GM12892 (cell line): Measurements from ENCODE around the gene RBPJL.

ENCODE experiments used
- POLR2A ChIP-seq: IDR thresholded peaks from 2 replicates; pipeline ENCODE4 v1.6.1; 2011; ENCODE audit warnings: low read depth, low read length, control low read depth
- POLR2AphosphoS5 ChIP-seq: IDR thresholded peaks from 2 replicates; pipeline ENCODE4 v1.6.1; 2011; ENCODE audit warnings: low read depth, low read length, control low read depth
- TAF1 ChIP-seq: IDR thresholded peaks from 2 replicates; pipeline ENCODE4 v1.6.1; 2011; ENCODE audit warnings: low read depth, mild to moderate bottlenecking, control low read depth, low read length, borderline replicate concordance

DNA sequence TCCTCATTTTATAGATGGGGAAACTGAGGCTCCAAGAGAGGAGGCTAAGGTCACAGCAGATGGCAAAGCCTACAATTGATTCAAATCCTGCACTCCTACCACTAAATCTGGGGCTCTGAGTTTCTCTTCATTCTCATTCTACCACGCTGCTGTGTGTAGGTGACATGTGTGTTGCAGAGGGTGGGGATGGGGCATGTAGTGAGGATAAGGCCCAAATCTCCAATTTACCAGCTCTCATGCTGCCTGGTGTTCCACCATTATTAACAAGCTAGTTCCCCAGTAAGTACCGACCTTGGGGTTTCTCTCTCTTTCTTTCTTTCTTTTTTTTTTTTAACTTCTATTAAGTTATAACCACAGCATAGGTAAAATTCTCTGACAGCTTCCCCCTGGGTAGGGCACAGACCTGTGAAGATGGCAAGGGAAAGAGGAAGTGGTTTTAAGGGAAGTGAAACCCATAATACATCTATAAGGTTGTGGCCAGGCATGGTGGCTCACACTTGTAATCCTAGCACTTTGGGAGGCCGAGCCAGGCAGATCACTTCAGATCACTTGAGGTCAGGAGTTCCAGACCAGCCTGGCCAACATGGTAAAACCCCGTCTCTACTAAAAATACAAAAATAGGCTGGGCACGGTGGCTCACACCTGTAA lies 14.4 kb downstream of the RBPJL start:
- TF ChIP-seq POLR2A (no peak), POLR2AphosphoS5 (no peak), TAF1 (no peak)
